GM12873 (cell line): Measurements from ENCODE around the gene RFX1.

Experiments used
- TF ChIP-seq, protein P1 (sequence below): IDR thresholded peaks from 2 replicates; pipeline ENCODE4 v1.5.1; 2012; ENCODE audit warnings: low read depth, mild to moderate bottlenecking, moderate library complexity, low read length, control low read depth; ENCODE audit not compliant: insufficient read depth; ENCODE audit errors: missing control alignments

The RFX1 gene

DNA sequence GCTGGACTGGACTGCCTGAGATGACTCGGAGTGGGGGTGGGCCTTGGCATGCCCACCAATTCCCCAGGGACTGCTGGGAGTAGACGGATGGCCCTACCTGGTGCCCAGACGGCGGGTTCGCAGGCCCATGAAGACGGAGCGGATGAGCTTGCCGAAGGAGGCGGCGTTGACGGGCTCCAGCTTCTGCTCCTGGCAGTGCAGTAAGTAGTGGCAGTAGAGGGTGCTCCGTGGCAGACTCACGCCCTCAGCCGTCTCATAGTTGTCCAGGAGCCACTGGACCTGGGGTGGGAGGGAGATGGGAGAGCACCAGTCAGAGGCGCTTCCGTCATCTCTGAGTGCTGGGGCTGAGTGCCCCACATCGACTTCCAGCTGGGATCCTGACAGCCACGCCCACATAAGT, 36.2 kb downstream of the RFX1 start:
- TF ChIP-seq, protein P1, sequence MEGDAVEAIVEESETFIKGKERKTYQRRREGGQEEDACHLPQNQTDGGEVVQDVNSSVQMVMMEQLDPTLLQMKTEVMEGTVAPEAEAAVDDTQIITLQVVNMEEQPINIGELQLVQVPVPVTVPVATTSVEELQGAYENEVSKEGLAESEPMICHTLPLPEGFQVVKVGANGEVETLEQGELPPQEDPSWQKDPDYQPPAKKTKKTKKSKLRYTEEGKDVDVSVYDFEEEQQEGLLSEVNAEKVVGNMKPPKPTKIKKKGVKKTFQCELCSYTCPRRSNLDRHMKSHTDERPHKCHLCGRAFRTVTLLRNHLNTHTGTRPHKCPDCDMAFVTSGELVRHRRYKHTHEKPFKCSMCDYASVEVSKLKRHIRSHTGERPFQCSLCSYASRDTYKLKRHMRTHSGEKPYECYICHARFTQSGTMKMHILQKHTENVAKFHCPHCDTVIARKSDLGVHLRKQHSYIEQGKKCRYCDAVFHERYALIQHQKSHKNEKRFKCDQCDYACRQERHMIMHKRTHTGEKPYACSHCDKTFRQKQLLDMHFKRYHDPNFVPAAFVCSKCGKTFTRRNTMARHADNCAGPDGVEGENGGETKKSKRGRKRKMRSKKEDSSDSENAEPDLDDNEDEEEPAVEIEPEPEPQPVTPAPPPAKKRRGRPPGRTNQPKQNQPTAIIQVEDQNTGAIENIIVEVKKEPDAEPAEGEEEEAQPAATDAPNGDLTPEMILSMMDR: no peak

DNA sequence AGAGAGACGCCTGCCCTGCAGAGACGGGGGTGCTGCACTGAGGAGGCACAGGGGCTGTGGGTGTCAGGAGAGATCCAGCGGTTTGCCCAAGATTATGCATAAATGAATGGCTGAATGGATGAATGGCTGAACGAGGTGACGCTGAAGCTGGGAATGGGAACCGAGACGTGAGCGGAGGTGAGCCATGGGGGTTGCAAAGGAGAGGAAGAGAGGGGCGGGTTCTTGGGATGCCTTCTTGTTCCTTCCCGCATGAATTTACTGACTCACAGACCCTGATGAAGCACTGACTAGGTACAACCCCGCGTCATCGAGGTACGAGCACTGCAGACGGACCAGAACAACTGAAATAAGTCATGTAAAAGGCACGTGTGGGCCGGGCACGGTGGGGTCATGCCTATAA, 37.1 kb downstream of the RFX1 start:
- TF ChIP-seq, protein P1: no peak

DNA sequence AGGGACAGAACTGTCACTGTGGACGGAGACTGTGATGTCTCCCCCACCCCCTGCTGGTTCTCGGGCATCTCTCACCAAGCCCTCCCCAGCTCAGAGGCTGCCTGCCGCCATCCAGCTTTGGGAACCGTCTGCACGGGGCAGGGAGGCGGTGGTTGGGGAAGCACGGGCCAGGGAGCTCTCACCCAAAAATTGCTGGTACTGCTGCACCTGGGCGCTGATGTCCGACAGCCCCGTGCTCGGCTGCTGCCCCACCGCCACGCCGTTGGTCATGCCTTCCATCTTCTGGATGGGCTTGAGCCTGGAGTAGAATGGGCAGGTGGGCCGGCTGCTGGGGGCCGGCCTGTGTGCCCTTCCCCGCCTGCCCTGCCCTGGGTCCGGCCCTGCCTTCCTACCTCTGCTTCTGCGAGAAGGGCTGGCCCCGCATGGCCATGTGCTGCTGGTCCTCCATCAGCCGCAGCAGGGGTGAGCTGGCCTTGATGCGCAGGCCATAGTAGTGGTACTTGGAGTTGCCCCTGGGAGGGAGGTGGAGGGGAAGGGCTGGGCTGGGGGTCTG, 37.7 kb downstream of the RFX1 start:
- TF ChIP-seq, protein P1: no peak

DNA sequence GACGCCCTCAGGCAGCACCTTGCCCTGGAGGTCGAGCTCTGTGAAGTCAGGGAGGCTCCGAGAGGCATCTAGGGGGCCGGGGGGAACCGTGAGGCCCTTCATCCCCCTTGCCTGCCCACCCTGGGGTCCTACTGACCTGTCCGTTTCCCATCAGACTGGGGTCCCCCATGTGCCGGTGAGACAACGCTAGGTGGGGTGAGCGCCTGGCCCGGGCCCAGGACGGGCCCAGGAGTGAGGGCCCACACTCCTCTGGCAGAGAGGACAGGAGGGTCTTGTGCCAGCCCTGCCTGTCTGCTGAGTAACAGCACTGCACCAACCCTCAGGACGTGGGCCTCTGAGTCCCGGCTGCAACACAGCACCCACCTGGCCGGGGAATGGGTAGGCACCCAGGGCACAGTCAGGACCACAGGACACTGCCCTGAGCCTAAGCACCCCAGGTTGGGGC, 39.4 kb downstream of the RFX1 start:
- TF ChIP-seq, protein P1: no peak

DNA sequence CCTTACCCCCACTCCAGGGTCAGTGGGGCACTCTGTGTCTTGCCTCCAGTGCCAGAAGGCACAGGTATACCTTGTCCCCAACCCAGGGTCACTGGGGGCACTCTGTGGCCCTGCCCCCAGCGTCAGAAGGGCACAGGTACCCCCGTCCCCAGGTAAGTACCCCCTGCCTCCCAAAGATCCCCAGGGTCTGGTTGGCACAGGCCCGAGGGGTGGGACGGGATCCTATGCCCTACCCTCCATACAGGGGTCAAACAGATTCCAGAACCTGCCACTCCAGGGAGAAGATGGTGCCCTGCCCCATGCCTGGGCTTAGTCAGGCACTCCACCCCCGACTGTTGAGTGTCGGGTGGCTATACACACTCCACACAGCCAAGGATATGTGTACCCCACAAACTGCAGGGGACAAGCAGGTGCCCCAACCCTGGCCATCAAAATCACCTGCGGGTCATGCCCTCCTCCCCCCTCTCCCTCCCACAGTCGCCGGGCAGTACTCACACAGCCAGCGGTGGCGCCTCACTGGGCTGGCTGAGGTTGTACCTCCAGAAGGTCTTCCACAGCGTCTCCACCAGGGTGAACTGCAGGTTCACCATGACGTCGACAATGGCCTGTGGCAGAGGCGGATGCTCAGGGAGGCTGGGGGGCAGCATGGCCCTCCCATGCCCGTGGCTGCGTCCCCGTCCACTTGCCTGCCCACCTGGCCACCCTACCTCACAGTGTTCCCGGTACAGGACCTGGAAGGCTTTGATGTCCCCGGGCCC, 40.0 kb downstream of the RFX1 start:
- TF ChIP-seq, protein P1: no peak

DNA sequence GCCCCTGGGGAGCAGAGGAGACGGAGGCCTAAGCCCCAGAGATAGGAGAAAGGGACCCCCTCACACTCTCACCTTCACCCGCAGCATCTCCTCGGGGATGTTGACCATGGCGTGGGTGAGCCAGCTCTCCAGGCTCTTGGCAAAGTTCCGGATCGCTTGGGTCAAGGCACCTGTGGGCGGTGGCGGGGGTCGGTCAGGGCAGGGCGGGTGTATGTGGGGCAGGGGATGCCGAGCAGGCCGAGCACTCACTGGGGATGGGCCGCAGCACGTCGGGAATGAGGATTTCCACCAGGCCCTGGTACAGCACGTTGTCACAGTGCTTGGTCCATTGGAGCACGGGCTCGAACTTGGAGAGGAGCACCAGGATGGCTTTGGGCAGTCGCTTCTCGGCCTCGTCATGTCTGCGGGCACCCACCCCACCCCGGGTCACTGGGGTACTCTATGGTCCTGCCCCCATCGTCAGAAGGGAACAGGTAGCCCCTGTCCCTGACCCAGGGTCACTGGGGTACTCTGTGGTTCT, 40.7 kb downstream of the RFX1 start:
- TF ChIP-seq, protein P1: no peak

DNA sequence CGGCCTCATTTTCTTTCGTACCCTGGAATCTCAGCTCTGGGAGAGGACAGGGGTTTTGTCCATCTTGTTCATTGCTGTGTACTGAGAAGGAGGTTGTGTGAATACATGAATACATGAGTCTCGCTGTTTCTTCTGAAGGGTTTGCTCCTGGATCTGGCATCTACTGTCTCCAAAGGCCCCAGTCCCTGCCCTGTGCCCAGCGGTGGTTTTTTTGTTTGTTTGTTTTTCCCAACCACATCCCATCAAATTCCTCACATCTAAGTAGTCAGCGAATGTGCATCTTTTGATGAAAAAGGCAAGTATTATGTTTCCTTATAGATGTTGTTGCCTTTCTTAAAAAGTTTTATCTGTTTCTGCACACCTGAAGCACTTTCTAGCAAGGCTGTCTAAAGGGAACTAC, 41.3 kb downstream of the RFX1 start:
- TF ChIP-seq, protein P1: no peak
